Activated gamma-delta T cell treated with anti-CD3 and anti-CD28 coated beads, Interleukin-2, amount 50 U/mL, for 16 hours (primary cell): ENCODE results near the gene LEUTX.

Experiments used
- DNase-seq: peaks from one replicate; pipeline ENCODE4 v3.0.0-alpha.2; 2020; ENCODE audit warnings: low read depth

LEUTX gene

DNA sequence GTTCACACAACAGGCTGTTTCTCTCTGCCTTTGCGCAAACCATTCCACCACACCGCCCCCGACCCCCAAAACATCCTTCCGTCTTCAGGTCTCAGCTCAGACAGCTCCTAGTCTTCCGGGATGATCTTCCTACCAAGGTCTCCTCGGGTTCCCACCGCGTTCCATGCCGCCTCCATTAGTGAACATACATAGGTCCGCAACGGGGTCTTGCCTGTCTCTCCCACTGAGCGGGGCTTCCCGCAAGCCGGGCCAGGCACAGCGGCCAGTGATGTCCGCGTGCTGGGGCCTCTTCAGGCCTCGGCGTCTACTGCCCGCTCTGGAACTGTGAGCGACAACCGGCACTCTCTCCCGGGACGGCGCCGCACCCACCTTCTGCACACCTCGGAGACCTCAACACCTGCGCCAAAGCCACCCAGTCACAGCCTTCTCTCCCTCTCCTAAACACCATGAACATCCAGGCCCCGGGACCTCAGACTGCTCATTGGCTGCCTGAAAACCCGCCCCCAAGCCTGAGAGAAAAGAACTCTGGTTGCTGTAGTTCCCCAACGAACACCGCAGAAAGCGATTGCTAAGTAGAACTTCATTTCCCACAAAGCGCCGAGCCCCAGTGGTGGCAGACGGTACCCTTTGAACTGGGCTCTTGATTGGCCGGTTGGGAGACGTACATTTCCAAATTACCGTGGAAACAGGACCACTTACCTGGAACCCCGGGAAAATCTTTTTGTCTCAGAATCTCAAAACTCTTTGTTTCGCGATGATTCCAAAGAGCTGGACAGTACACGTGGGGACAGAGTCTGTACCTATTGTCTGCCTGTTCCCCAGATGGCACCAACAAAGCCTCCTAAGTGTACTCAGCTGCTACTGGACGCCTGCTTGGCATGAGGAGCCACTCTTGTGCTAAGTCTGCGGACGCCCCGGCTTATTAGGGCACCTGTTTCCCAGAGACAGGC, 45.8 kb downstream of the LEUTX start:
- peak; percentile 76 for DNase-seq

DNA sequence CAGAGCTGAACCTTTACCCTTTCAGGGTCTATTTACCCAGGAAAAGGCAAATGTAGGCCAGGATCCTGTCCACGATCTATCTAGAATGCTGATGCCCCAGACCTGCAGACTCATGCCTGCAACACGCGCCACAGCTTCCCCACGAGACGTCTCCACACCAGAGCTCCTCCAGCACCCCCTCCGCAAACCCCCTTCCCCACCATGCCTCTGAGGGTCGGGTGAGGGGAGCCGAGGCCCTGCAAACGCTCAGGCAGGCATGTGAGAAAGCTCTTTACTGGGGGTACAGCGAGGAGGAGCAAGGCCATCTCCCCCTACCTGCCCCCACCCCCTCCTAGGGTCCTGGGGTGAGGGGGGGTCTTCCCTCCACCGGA, 46.4 kb downstream of the LEUTX start:
- no peak for DNase-seq

DNA sequence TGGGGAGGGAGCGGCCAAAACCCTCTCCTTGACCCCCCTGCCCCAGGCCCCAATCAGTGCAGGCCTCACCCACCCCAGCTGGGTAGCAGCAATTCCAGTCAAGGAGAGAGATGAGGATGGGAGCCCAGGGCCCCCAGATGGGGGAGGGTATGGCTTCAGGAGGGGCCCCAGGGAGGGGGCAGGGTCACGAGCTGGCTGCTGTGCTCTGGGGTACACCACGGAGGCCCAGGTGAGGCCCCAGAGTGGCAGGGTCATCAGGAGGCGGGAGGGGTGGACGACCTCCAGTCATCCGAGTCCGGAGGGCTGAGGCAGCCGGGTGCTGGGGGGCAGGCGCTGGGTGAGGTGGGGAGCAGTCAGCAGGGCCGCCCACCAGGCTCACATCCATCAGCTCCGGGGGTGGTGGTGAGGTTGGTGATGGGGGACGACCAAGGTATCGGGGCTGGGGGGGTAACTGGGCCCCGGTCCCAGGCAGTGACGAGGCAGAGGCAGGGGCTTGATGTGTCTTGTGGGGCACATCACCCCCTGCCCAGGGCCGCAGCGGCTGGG, 47.0 kb downstream of the LEUTX start:
- no peak for DNase-seq

DNA sequence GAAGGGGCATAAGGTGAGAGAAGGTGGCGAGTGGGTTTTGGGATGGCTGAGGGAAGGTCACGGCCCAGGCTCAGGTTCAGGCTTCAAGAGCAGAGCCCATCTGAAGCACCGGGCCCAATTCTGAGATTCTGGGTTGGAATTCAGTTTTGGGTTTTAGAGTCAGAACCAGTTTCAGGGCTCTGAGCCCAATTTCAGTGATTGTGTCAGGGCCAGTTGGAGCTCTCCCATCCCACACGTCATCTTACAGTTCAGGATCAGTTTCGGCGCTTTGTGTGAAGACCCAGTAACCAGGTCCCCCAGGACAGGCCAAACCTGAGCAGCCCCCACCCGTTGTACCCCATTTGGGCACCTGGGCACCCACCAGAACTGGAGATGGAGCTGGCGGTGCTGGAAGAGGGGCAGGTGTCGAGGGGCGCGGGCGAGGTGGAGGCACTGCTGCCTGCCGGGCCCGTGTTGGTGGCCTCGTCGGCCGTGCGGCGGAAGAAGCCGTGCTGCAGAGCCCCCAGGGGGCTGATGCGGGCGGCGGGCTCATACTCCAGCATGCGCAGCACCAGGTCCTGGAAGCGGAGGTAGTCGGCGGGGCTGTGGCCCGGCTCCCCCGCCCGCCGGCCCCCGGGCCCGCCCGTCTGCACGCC, 47.8 kb downstream of the LEUTX start:
- no peak for DNase-seq

DNA sequence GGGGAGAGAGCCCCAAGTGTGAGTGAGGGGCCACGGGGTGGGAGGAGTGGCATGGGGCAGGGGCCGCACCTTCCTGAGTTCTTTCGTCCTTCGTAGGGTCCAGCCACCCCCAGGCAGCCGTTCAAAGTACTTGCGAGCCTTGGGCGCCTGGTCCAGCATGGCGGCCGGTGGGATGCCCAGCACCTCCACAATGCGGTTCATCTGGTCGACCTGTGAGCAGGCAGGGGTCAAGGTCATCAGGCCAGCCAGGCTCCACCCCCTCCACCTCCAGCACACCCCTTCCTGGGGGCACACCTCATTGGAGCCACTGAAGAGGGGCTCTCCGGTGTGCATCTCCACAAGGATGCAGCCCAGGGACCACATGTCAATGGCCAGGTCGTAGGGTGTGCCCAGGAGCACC, 48.6 kb downstream of the LEUTX start:
- DNase-seq = no peak

GRCh38 chr19:39828015-39828653, 49.5 kb downstream of the LEUTX start:
- DNase-seq = no peak

- DNase-seq = no peak
Measured at GRCh38 chr19:39828654-39829032, 50.0 kb downstream of the LEUTX start.

DNA sequence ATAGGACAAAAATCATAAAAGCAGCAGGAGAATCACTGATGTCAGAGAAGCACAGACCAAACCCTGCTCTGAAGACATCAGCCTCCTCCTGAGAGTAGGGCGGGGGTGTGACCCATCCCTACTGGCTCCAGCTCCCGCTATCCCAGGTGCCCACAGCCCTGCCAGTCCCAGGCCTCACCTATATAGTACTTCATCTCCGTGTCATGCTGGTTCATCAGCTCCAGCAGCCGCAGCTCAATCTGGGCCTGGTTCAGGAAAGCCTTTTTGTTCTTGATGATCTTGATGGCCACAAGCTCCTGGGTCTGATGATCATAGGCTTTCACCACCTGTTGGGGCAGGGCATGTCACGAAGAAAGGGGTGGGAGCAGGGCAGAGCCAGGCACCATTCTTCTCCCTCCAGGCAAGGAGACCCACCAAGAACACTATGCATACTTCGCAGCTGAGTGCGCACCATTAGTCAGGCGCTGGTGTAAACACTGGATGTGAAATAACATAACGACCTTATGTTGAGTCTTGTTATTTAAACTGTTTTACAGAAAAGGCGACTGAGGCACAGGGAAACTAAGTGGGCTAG, 51.1 kb downstream of the LEUTX start:
- DNase-seq = no peak

- DNase-seq = no peak
Measured at GRCh38 chr19:39830406-39830805, 51.8 kb downstream of the LEUTX start.

GRCh38 chr19:39830847-39831246, 52.2 kb downstream of the LEUTX start:
- no peak for DNase-seq

DNA sequence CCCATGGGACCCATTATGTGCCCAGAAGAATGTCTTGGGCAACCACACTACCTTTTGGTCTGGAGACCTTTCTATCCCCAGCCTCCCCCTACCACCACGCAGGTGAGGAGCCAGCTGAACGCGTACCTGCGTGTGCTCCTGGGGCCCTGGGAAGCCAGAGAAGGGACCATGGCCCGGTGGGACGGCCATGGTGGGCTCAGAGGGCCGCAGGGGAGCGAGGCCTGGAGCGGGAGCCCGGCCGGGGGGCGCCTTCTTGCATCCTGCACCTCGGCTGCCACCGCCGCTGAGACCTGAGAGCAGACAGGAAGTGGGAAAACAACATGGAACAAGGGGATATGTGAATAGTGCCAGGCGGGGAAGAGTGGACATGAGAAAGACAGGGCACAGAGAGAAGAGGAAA, 53.0 kb downstream of the LEUTX start:
- DNase-seq = no peak

DNA sequence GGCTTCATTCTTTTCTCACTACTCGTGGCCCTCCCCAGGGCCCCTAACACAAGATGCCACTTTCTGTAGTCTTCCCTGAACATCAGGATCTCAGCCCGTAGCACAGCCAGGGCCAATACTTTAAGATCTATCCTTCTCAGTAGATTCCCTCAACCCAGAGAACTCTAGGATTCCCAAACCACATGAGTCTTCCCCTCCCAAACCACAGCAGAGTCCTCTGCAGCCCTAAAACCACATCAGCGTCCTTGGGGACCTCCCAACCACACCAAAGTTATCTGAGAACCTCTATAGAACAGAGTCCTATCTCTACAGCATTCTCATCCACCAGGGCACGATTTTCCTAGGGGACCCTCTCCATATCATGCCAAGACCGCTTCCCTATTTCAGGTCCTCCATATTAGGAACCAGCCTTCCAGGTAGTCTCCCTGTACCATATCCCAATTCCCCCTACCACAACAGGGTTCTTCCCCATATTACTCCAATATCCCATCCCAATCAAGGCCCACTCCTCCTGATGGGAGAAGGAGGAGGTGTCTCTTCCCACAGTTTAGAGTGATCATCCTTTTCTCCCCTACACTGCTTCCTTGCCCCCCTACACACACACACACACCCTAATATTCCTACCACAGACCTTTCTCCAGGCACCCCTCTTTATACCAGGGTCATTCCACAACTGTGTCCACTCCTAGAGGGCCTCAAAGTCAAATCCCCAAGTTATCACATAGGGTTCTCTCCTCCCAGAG, 53.9 kb downstream of the LEUTX start:
- no peak for DNase-seq

DNA sequence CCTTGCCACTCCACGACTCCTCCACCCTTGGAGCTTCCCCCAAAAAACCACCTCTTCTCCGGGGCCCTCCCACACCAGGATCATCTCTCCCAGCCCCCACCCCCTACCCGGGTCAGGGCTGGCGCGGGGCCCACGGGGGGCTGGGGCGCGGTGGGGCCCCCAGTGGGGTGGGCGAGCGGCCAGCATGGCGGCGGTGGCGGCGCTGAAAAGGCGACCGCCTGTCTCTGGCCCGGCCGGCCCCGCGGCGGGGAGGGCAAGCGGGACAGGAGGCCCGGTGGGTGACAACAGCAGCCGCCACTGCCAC, 54.5 kb downstream of the LEUTX start:
- no peak for DNase-seq

- DNase-seq = peak; percentile 95
Measured at GRCh38 chr19:39833464-39834286, 55.0 kb downstream of the LEUTX start, which contains the start of gene DYRK1B. TSS of gene DYRK1B (minus strand) at chr19:39834162. CDS start at chr19:39831867, 2,295 bp downstream.

GRCh38 chr19:39834287-39834841, 55.7 kb downstream of the LEUTX start:
- no peak for DNase-seq
